SK-N-MC (cell line): ENCODE results near the gene PLSCR3.
"Not testable (repeated sequence)": the region's sequence is repeated elsewhere in the genome, so short reads cannot be mapped to it uniquely, and the experiment has no call there.

Source experiments
- EZH2 ChIP-seq: fragments of 200-600 bp; sonication (generic); IDR thresholded peaks from one replicate; pipeline ENCODE4 v1.6.1; 2017; ENCODE audit warnings: antibody characterized with exemption
- POLR2AphosphoS5 ChIP-seq: IDR thresholded peaks from 2 replicates; pipeline ENCODE4 v1.6.1; 2012; ENCODE audit warnings: mild to moderate bottlenecking, low read depth, low read length, borderline replicate concordance

GRCh38 chr17:7365963-7366362, 28.4 kb downstream of the PLSCR3 start:
- TF ChIP-seq EZH2, POLR2AphosphoS5: not testable (repeated sequence)
